ENCODE results near the gene MS4A7.

The MS4A7 gene

GRCh38 chr11:60392361-60392760 lies 14.0 kb downstream of the MS4A7 start:
- Histone ChIP-seq H3K4me3 (ENCODE audit: severe bottlenecking) (no peak overlapping the region), H3K36me3 (ENCODE audit: low read depth) (no peaks in the 10 kb centered on the region), H3K27ac (ENCODE audit: poor library complexity, severe bottlenecking) (no peak overlapping the region), H3K9me3 (ENCODE audit: severe bottlenecking) (no peaks in the 10 kb centered on the region), H3K27me3 (ENCODE audit: insufficient read depth, poor library complexity, severe bottlenecking) (no peaks in the 10 kb centered on the region), H3K4me1 (ENCODE audit: insufficient read depth, poor library complexity, severe bottlenecking) (no peaks in the 10 kb centered on the region)
- ATAC-seq (ENCODE audit: low read depth) (no peak), DNase-seq (ENCODE audit: low spot score) (no peak)
- TF ChIP-seq CTCF (IDR thresholded peaks at IDR 0.05; ENCODE audit: poor library complexity, severe bottlenecking): no peak

- DNase-seq (ENCODE audit: low spot score) (no peak), ATAC-seq (ENCODE audit: low read depth) (no peak)
- Histone ChIP-seq H3K27ac (ENCODE audit: poor library complexity, severe bottlenecking) (no peak overlapping the region), H3K9me3 (ENCODE audit: severe bottlenecking) (no peaks in the 10 kb centered on the region), H3K4me1 (ENCODE audit: insufficient read depth, poor library complexity, severe bottlenecking) (no peaks in the 10 kb centered on the region), H3K27me3 (ENCODE audit: insufficient read depth, poor library complexity, severe bottlenecking) (no peaks in the 10 kb centered on the region), H3K4me3 (ENCODE audit: severe bottlenecking) (no peak overlapping the region), H3K36me3 (ENCODE audit: low read depth) (no peaks in the 10 kb centered on the region)
- no peak for TF ChIP-seq CTCF (IDR thresholded peaks at IDR 0.05; ENCODE audit: poor library complexity, severe bottlenecking)
Observed at GRCh38 chr11:60393016-60393415, 14.7 kb downstream of the MS4A7 start.

- no peak for TF ChIP-seq CTCF (IDR thresholded peaks at IDR 0.05; ENCODE audit: poor library complexity, severe bottlenecking)
- Histone ChIP-seq H3K27me3 (ENCODE audit: insufficient read depth, poor library complexity, severe bottlenecking) (no peaks in the 10 kb centered on the region), H3K4me1 (ENCODE audit: insufficient read depth, poor library complexity, severe bottlenecking) (no peaks in the 10 kb centered on the region), H3K9me3 (ENCODE audit: severe bottlenecking) (no peaks in the 10 kb centered on the region), H3K36me3 (ENCODE audit: low read depth) (no peaks in the 10 kb centered on the region), H3K27ac (ENCODE audit: poor library complexity, severe bottlenecking) (no peak overlapping the region), H3K4me3 (ENCODE audit: severe bottlenecking) (no peak overlapping the region)
- no peak for ATAC-seq (ENCODE audit: low read depth)
- no peak for DNase-seq (ENCODE audit: low spot score)
Observed at GRCh38 chr11:60394666-60395380, 16.5 kb downstream of the MS4A7 start.

GRCh38 chr11:60396382-60396781 lies 18.1 kb downstream of the MS4A7 start, which contains the start of gene MS4A14:
MS4A14 (plus strand) TSS chr11:60396459; CDS start chr11:60396579, 120 bp downstream.
- Histone ChIP-seq H3K9me3 (ENCODE audit: severe bottlenecking) (no peaks in the 10 kb centered on the region), H3K4me3 (ENCODE audit: severe bottlenecking) (no peak within 1 kb of the TSS), H3K4me1 (ENCODE audit: insufficient read depth, poor library complexity, severe bottlenecking) (no peaks in the 10 kb centered on the region), H3K27ac (ENCODE audit: poor library complexity, severe bottlenecking) (no peak within 1 kb of the TSS), H3K27me3 (ENCODE audit: insufficient read depth, poor library complexity, severe bottlenecking) (no peaks in the 10 kb centered on the region), H3K36me3 (ENCODE audit: low read depth) (no peaks in the 10 kb centered on the region)
- DNase-seq (ENCODE audit: low spot score) (no peak), ATAC-seq (ENCODE audit: low read depth) (no peak)
- no peak for TF ChIP-seq CTCF (IDR thresholded peaks at IDR 0.05; ENCODE audit: poor library complexity, severe bottlenecking)

- no peaks in the 10 kb centered on the region for H3K27me3 ChIP-seq (ENCODE audit: insufficient read depth, poor library complexity, severe bottlenecking)
- H3K4me3 ChIP-seq (ENCODE audit: severe bottlenecking): no peak overlapping the region
- TF ChIP-seq CTCF (IDR thresholded peaks at IDR 0.05; ENCODE audit: poor library complexity, severe bottlenecking): no peak
- DNase-seq (ENCODE audit: low spot score): no peak
- no peak for ATAC-seq (ENCODE audit: low read depth)
- H3K36me3 ChIP-seq (ENCODE audit: low read depth): no peaks in the 10 kb centered on the region
- no peaks in the 10 kb centered on the region for H3K9me3 ChIP-seq (ENCODE audit: severe bottlenecking)
- no peaks in the 10 kb centered on the region for H3K4me1 ChIP-seq (ENCODE audit: insufficient read depth, poor library complexity, severe bottlenecking)
- H3K27ac ChIP-seq (ENCODE audit: poor library complexity, severe bottlenecking): no peak overlapping the region
Observed at GRCh38 chr11:60396799-60397198, 18.5 kb downstream of the MS4A7 start.

Data from RWPE2 (cell line).